Activated naive CD4-positive, alpha-beta T cell treated with anti-CD3 and anti-CD28 coated beads, Interleukin-2, amount 50 U/mL, for 72 hours (primary cell): ENCODE measurements around the gene ARGLU1. TPM values are rescaled to one million over a fixed set of nuclear protein-coding genes. Genes with fewer than 3 reads are reported as not detected.
A peak's percentile ranks its signal among the peaks of the same experiment; 100 is the strongest.
"Not testable (repeated sequence)": the region's sequence is repeated elsewhere in the genome, so short reads cannot be mapped to it uniquely, and the experiment has no call there.

Experiments used
- ATAC-seq, 2 donors: fragments of 150-1000 bp; cut with Tn5 transposase; 2 replicates each; pipeline ENCODE4 v1.10.0; 2021; ENCODE audit warnings: mild to moderate bottlenecking in 2 of 2, moderate library complexity in 2 of 2
- DNase-seq, 2 donors: peaks; one replicate each; pipeline ENCODE4 v3.0.0; 2021 to 2022; ENCODE audit warnings: low spot score in 2 of 2
- H3K27ac Mint-ChIP-seq, 2 donors: one replicate each; pipeline ENCODE4 v1.8.0; 2022; ENCODE audit warnings: mild to moderate bottlenecking in 2 of 2, mixed read lengths in 2 of 2
- H3K36me3 Mint-ChIP-seq, 2 donors: one replicate each; pipeline ENCODE4 v1.8.0; 2022; ENCODE audit warnings: mixed read lengths in 2 of 2
- H3K9me3 Mint-ChIP-seq, 2 donors: one replicate each; pipeline ENCODE4 v1.8.0; 2022; ENCODE audit warnings: mixed read lengths in 2 of 2
- total RNA-seq, 2 donors: library from RNA; stranded (reverse); gene quantifications; one replicate each; pipeline ENCODE4 v1.2.3, GENCODE V29; 2022

ARGLU1 gene, protein sequence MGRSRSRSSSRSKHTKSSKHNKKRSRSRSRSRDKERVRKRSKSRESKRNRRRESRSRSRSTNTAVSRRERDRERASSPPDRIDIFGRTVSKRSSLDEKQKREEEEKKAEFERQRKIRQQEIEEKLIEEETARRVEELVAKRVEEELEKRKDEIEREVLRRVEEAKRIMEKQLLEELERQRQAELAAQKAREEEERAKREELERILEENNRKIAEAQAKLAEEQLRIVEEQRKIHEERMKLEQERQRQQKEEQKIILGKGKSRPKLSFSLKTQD
- 10 to 100 TPM; 78.2 to 79.3 TPM for total RNA-seq

GRCh38 chr13:106567474-106568298 is at the start of gene ARGLU1:
Gene ARGLU1, minus strand, starts transcription at chr13:106568137. Its CDS starts 218 bp downstream, at chr13:106567919.
- H3K27ac Mint-ChIP-seq = peak within 1 kb of the TSS; percentile 99 to 100
- peak; percentile 95 for DNase-seq
- peaks cover 19 to 28% of the 10 kb centered on the region in 2 donors for H3K36me3 Mint-ChIP-seq
- H3K9me3 Mint-ChIP-seq = peaks cover 0 to 6% of the 10 kb centered on the region in 2 donors
- peak; percentile 77 to 87 for ATAC-seq

DNA sequence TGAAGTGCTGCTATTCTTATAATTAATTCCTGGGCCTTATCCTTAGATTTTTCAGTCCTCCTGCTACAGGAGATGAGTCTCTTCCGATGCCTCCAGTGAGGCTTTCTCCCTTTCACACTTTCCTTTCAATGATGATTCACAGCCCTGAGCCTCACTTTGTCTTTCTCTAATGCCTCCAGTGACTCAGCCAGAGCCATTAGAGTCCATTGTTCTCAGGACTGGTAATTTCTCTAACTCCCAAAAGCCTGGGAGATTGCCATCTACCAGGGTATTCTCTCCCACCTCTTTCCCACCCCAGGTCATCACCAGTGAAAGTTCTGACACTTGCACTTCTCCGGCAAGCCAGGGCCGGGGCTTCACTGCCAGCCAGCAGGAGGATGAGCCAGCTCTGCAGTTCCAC is 49.6 kb upstream of the ARGLU1 start:
- no peak for DNase-seq
- Mint-ChIP-seq H3K27ac (no peak overlapping the region), H3K9me3 (no peaks in the 10 kb centered on the region), H3K36me3 (no peaks in the 10 kb centered on the region)
- no peak for ATAC-seq

GRCh38 chr13:106616729-106617128 is 48.8 kb upstream of the ARGLU1 start:
- DNase-seq (no peak), ATAC-seq (no peak)
- no peaks in the 10 kb centered on the region for H3K36me3 Mint-ChIP-seq

GRCh38 chr13:106614874-106615273 is 46.9 kb upstream of the ARGLU1 start:
- DNase-seq (no peak), ATAC-seq (no peak)
- H3K36me3 Mint-ChIP-seq = no peaks in the 10 kb centered on the region
- no peaks in the 10 kb centered on the region for H3K9me3 Mint-ChIP-seq
- no peak overlapping the region for H3K27ac Mint-ChIP-seq

More at GRCh38 chr13:106616729-106617128, 48.8 kb upstream of the ARGLU1 start:
- Mint-ChIP-seq H3K27ac (no peak overlapping the region), H3K9me3 (no peaks in the 10 kb centered on the region)

GRCh38 chr13:106612688-106613087 is 44.8 kb upstream of the ARGLU1 start:
- ATAC-seq (no peak), DNase-seq (no peak)
- no peaks in the 10 kb centered on the region for H3K9me3 Mint-ChIP-seq
- no peaks in the 10 kb centered on the region for H3K36me3 Mint-ChIP-seq
- H3K27ac Mint-ChIP-seq = no peak overlapping the region

- DNase-seq = no peak
- ATAC-seq = no peak
- Mint-ChIP-seq H3K36me3 (no peaks in the 10 kb centered on the region), H3K27ac (no peak overlapping the region), H3K9me3 (peaks cover 0 to 5% of the 10 kb centered on the region in 2 donors)
Observed at GRCh38 chr13:106610486-106610885, 42.5 kb upstream of the ARGLU1 start.

DNA sequence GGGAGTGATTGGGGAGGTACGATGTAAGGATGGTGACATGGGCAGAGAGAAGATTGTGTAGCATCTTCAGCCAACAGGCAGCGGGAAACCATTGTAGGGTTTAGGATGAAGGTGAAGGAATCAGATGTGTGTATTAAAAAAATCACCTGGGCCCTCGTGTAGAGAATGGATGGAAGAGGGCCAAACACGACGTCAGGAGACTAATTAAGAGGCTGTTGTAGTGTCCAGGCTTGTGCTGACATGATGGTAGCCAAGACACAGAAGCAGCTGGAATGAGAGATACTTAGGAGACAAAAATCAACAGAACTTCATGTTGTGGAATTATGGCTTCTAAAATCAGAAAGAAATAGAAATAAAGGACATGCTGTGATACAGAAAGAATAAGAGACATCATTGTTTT is 41.2 kb upstream of the ARGLU1 start:
- ATAC-seq (no peak), DNase-seq (no peak)
- H3K36me3 Mint-ChIP-seq = no peaks in the 10 kb centered on the region
- H3K9me3 Mint-ChIP-seq = peaks cover 0 to 5% of the 10 kb centered on the region in 2 donors
- H3K27ac Mint-ChIP-seq = no peak overlapping the region

GRCh38 chr13:106603546-106603945 is 35.6 kb upstream of the ARGLU1 start:
- ATAC-seq (no peak), DNase-seq (no peak)
- Mint-ChIP-seq H3K36me3 (no peaks in the 10 kb centered on the region), H3K27ac (no peak overlapping the region), H3K9me3 (peaks cover 0 to 16% of the 10 kb centered on the region in 2 donors)

GRCh38 chr13:106602178-106602577 is 34.2 kb upstream of the ARGLU1 start:
- DNase-seq = no peak
- H3K36me3 Mint-ChIP-seq = no peaks in the 10 kb centered on the region
- no peak overlapping the region for H3K27ac Mint-ChIP-seq
- H3K9me3 Mint-ChIP-seq = peaks cover 0 to 16% of the 10 kb centered on the region in 2 donors
- ATAC-seq = no peak

GRCh38 chr13:106601489-106601888 is 33.6 kb upstream of the ARGLU1 start:
- Mint-ChIP-seq H3K36me3 (no peaks in the 10 kb centered on the region), H3K9me3 (peaks cover 0 to 16% of the 10 kb centered on the region in 2 donors), H3K27ac (no peak overlapping the region)
- DNase-seq (no peak), ATAC-seq (no peak)

DNA sequence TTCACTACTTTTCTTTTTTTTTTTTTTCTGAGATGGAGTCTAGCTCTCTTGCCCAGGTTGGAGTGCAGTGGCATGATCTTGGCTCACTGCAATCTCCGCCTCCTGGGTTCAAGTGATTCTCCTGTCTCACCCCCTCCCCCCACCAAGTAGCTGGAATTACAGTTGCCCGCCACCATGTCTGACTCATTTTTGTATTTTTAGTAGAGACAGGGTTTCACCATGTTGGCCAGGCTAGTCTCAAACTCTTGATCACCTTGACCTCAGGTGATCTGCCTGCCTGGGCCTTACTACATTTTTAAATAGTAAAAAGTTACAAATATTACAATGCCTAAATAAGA is 32.8 kb upstream of the ARGLU1 start:
- H3K9me3 Mint-ChIP-seq = peaks cover 0 to 14% of the 10 kb centered on the region in 2 donors
- H3K36me3 Mint-ChIP-seq, ATAC-seq, H3K27ac Mint-ChIP-seq, DNase-seq: not testable (repeated sequence)

- DNase-seq (no peak), ATAC-seq (peak; percentile 40 to 68)
- peaks cover 0 to 11% of the 10 kb centered on the region in 2 donors for H3K9me3 Mint-ChIP-seq
- no peaks in the 10 kb centered on the region for H3K36me3 Mint-ChIP-seq
- H3K27ac Mint-ChIP-seq = peak overlapping the region in 1 of 2 donors; percentile 55
Observed at GRCh38 chr13:106599875-106600797, 32.2 kb upstream of the ARGLU1 start.

- peaks cover 0 to 11% of the 10 kb centered on the region in 2 donors for H3K9me3 Mint-ChIP-seq
- H3K36me3 Mint-ChIP-seq = no peaks in the 10 kb centered on the region
- DNase-seq (no peak), ATAC-seq (no peak)
- no peak overlapping the region for H3K27ac Mint-ChIP-seq
Observed at GRCh38 chr13:106597749-106598395, 29.9 kb upstream of the ARGLU1 start.

DNA sequence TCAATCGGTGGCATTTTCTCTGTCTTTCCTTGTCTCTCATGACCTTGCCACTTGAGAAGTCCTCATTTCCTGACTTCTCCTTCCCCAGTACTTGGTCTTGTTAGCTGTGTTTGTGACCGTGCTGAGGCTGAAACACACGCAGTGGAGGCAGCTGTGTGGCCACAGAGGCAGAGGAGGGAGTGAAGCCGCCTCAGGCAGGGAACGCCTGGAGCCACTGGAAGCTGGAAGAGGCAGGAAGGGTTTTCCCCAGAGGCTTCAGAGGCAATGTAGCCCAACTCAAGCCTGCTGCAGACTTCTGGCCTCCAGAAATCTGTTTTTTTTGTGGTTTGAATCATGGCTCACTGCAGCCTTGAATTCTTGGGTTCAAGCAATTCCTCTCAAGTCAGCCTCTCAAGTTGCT is 29.2 kb upstream of the ARGLU1 start:
- no peak for ATAC-seq
- DNase-seq = no peak
- Mint-ChIP-seq H3K27ac (no peak overlapping the region), H3K9me3 (peaks cover 0 to 5% of the 10 kb centered on the region in 2 donors), H3K36me3 (no peaks in the 10 kb centered on the region)

DNA sequence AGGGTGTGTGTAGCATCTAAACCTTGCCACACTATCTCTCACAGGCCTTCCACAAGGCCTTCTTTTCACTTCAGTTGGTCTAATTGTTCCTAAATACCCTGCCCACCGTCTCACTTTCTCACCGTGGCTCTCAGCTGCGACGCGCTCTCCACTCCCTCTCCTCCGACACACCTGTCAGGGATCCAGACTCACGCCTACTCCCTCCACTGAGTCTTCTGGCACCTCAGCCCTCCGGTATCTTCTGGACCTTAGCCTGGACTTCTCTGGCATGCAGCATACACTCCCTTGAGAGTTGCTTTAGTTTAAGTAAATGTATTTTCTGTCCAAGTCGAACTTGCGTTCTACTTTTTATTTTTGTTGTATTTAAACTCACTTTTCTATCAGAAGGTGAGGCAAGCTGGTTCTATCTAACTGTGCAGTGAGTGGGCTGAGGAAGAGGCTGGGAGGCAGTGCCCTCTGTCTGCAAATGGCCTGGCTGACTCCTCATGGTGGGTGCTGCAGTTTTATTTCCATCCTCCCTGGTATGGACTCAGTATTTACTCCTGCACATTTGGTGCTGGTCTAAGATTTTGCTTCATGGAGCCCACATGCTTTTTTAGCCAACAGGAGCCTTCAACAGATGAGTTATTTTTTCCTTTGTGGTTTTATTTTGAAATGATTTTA is 28.5 kb upstream of the ARGLU1 start:
- H3K36me3 Mint-ChIP-seq = no peaks in the 10 kb centered on the region
- H3K9me3 Mint-ChIP-seq = peaks cover 0 to 5% of the 10 kb centered on the region in 2 donors
- no peak for ATAC-seq

DNA sequence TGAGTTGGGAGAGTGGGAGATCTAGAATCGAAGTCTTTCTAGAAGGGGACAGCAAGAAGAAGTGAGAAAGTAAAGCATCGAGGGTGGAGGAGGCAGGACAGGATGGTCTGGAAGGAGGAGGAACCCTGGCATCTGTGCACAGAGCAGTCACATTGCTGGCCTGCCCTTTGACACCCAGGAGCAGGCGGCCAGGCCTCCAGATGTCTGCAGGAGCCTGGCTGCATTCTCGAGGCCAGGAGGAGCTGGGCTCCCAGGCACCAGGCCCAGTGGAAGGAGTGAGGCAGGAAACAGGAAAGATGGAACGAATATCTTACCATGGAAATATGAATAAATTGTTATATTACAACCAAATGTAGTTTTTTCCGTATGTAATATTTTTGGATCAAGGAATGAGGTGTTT is 27.7 kb upstream of the ARGLU1 start:
- no peaks in the 10 kb centered on the region for H3K36me3 Mint-ChIP-seq
- H3K27ac Mint-ChIP-seq = no peak overlapping the region
- DNase-seq (no peak), ATAC-seq (no peak)
- H3K9me3 Mint-ChIP-seq = peaks cover 0 to 5% of the 10 kb centered on the region in 2 donors

More for the DNA sequence above, 28.5 kb upstream of the ARGLU1 start:
- no peak overlapping the region for H3K27ac Mint-ChIP-seq
- DNase-seq = no peak
